HG02973 (cell line): ENCODE measurements around the gene FXYD1.
"Not testable (repeated sequence)": the region's sequence is repeated elsewhere in the genome, so short reads cannot be mapped to it uniquely, and the experiment has no call there.

Experiments used
- ATAC-seq: cut with Tn5 transposase; IDR thresholded peaks from one replicate; pipeline ENCODE4 v1.9.1; 2021; ENCODE audit warnings: moderate library complexity; ENCODE audit not compliant: unreplicated experiment

The FXYD1 gene

DNA sequence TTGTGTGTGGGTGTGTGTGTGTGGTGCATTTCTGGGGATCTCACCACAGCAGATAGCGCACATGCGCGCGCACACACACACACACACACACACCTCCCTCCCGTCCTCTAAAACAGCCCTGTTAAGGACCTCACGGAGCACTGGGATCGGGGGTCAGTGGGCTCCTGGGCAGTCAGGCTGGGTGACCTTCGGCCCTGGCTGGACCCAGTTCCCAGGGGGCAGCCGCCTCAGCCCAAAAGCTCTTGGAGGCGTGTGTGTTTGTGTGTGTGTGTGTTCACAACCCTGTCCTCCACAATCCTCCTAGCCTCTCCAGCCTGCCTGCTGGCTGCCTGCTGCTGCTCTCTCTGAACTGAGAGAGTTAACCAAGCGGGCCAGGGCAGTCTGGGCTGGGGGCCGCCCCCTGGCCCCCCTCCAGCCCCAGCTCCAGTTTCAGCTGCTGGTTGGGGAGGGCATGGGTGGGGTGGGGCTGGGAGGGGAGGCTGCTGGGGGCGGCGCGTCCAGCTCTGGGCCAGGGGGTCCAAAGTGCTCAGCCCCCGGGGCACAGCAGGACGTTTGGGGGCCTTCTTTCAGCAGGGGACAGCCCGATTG, at the start of gene FXYD1:
FXYD1 (plus strand) TSS at position 520 of the 588 bp plus-strand sequence. CDS start 1,256 bp downstream, outside the sequence.
- ATAC-seq = no peak

DNA sequence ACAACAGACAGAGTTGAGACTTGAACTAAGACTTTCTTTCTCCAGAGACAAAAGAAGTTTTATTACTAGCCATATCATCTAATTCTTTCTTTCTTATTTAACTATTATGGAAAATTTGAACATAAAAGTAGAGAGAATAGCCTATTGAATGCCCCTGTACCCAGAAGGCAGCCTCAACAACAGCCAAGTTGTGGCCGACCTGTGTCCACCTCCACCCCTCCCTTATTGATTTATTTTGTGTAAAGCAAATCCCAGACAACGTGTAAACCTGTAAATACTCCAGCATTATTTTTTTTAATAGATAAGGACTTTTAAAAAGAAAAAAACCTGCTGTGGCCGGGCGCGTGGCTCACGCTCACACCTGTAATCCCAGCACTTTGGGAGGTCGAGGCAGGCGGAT, 49.1 kb upstream of the FXYD1 start:
- ATAC-seq = no peak

DNA sequence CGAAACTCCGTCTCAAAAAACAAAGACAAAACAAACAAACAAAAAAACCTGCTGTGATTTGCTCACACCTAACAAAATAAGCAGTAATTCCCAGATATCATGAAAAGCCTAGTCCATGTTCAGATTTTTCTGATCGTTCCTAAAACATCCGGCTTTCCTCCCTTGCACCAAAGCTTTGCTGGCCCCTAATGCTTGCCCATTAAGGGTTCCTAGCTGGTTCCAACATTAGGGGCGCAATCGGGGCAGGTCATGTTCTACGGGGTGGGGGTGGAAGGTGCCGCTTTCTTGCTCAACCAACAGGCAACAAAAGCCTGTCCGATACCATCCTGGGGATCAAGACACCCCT, 48.5 kb upstream of the FXYD1 start:
- no peak for ATAC-seq

DNA sequence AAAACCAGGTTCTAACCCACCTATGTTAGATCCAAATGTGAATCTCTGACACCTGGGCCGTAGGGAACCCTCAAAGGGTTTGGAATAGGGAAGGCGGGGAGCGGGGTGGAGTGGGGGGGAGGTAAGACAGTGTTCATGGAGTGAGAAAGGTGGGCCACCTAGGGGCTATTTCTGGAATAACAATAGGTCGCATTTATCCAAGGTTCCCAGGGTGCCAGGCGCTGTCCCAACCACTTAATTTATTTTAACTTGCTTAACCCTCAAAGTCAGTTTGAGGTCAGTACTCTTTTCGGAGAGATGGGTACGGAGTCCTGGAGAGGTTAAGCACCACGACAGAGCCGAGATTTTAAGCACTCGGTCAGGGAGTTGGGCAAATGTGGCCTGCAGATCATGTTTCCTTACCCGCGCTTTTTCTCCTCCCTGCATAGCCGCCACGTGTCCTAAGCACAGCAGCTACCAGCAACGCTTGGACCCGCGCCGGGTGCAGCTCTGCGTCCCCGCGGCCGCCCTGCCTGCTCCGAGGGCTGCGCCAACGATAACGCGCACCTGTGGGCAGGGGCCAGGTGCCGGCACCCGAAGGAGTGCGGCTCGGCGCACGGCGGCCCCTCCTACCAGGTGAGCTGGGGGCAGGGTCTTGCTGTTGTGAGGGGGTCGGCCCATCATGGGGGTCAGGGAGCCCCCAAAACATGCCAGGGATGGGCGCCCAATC, 48.0 kb upstream of the FXYD1 start:
- ATAC-seq = no peak

DNA sequence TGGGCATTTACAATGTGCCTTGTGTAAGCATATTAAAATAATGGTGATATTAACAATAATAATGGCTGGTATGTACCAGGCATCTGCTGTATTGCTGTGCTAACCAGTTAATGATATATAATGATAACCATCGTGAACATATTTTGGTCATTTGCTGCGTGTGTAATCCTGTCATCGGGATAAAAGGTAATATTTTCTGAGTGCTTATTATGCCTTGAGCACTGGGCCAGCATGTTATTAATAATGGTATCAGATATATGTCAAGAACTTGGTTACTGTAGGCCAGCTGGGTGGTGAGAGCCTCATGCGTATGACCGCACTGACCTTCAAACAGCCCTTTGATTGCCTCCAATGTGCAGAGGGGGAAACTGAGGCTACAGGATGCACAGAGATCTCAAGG, 45.2 kb upstream of the FXYD1 start:
- no peak for ATAC-seq

DNA sequence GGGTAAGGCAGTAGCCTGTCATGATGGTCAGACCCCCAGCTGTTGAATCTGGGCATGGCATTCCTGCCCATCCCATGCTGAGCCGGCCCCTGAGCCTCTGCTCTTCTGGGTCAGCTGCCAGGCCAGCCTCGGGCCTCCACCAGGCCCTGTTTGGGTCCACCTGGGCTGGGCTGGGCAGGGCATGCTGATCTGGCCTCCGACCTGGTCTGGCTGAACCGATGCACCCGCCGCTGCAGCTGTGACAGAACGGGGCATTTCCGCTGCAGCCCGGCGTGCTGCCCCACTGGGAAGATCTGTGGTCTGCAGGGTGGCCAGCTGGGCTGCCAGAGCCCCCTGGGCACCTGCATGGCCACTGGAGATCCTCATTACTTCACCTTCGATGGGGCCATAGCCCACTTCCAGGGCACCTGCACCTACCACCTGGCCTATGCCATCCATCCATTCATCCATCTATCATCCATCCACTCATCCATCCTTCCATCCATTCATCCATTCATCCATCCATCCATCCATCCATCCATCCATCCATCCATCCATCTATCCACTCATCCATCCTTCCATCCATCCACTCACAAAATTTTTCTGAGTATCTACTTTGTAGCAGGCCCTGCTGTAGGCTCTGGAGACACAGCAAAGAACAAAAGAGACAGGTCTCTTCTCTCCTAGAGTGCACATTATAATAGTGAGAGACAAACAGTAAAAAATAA, 44.5 kb upstream of the FXYD1 start:
- ATAC-seq = no peak

GRCh38 chr19:35094656-35095055, 44.0 kb upstream of the FXYD1 start:
- no peak for ATAC-seq

GRCh38 chr19:35095667-35096368, 42.8 kb upstream of the FXYD1 start:
- no peak for ATAC-seq

GRCh38 chr19:35098413-35099049, 40.1 kb upstream of the FXYD1 start:
- ATAC-seq = no peak

DNA sequence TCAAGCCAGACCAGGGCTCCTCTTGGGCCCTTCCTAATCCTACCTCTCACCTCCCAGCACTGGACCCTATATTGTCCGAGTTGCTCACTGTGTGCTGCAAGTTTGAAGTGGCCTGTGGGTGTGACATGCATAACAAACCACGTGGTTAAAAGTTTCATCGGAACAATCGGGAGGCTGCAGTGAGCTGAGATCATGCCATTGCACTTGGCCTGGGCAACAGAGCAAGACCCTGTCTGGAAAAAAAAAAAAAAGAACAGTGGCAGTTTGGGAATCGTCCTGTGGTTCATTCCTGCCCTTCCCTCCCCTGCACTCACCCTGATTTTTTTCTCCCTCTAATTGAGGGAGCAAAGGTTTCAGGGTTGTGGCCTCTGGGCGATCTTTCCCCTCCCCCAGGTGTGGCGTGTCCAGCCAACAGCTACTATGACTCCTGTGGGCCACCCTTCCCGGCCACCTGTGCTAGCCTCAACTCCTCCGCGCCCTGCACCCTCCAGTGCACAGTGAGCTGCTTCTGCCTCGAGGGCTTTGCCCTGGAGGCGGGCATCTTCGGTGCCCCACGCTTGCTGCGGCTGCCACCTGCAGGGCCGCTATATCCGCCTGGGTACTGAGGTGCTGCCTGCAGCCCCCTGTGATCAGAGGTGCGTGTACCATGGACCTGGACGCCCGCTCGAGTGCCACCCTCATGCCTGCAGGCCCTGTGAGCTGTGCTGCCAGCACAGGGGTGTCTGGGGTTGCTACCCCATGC, 39.3 kb upstream of the FXYD1 start:
- ATAC-seq = no peak

DNA sequence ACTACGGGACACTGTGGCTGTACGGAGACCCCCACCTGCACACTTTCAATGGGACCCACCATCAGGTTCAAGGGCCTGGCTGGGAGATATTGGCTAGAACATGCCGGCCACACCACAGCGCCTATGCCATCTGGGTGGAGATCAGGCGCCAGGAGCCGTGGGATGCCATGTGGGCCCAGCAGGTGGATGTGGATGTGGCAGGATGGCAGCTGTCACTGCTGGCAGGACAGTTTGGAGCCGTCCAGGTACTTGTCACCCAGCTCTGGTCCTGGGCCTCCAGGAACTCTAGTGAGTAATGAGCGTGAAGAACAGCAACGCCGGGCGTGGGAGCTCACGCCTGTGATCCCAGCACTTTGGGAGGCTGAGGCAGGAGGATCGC, 38.7 kb upstream of the FXYD1 start:
- ATAC-seq = no peak

DNA sequence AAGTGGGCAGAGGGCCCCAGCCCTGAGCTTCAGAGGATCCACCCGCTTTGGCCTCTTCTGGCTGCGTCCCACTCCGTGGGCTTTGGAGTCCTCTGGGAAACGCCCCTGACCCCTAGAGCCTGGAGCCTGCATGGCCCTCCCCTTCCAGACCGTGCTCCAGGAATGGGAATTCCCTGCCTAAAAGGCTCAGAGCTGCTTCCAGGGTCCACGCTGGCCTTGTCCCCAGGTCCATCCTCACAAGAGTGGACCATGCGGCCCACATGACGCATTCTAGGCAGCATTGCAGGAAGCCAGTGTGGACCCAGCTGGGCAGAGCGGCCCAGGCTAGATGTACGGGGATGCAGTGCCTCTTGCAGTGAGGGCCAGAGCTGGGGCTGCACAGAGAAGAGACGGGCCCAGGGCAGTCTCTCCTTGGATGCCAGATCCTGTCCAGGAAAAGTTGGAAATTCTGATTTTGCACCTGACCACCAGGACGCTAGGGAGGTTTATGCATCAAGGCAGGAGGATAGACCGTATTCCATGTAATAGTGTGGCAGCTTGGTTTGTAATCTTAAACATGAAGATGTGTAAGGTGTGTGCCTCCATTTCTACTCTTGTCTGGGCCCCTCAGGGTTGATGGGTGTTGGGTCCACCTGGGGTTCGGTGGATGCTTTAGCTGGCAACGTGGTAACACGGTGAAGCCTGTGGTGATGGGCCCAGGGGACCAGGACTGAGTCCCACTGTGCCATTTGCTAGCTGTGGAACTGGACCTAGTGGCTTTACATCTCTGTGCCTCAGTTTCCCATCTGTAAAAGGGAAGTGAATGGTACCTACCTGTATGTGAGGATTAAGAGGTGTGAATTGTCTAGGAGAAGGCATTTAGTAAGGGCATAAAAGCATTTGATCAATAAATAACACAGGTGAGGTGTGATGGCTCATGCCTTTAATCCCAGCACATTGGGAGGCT, 37.8 kb upstream of the FXYD1 start:
- ATAC-seq = no peak

- not testable (repeated sequence) for ATAC-seq
These were observed 36.7 kb upstream of the FXYD1 start for GRCh38 chr19:35101949-35102348.

DNA sequence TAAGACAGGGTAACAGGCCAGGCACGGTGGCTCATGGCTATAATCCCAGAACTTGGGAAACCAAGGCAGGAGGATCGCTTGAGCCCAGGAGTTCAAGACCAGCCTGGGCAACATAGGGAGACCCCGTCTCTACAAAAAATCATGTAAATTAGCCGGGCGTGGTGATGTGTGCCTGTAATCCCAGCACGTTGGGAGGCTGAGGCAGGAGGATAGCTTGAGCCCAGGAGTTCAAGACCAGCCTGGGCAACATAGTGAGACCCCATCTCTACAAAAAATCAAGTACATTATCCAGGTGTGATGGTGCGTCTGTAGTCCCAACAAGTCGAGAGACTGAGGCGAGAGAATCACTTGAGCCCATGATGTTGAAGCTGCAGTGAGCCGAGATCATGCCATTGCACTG, 35.0 kb upstream of the FXYD1 start:
- not testable (repeated sequence) for ATAC-seq

DNA sequence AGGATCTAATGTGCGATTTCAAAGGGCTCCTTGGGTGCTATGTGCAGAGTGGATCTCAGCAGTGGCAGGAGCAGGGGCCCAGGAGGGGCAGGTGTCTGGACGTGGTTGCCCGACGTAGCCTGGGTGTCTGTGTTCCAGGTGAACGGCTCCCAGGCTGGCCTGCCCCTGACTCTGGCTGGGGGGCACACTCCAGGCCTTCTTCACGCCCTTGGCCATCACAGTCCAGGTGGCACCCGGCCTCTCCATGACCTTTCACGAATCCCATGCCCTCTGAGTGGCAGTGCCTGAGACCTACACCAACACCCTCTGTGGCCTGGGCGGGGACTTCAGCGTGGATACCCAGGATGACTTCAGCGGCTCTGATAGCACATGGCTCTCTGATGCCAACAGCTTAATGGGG, 34.3 kb upstream of the FXYD1 start:
- no peak for ATAC-seq

DNA sequence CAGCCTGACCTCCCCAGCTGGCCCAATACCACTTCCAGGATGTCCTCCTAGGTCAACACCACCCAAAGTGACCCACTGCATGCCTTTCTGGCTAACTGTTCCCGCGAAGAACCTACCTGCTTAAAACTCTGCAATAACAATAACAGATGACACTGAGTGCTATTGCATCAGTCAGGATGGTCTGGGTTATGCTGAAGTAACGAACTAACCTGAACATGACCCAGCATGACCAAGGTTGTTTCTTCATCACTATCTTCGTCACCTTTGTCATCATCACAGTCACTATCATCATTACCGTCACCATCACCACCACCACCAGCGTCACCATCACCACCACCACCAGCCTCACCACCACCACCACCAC, 33.6 kb upstream of the FXYD1 start:
- ATAC-seq = no peak

DNA sequence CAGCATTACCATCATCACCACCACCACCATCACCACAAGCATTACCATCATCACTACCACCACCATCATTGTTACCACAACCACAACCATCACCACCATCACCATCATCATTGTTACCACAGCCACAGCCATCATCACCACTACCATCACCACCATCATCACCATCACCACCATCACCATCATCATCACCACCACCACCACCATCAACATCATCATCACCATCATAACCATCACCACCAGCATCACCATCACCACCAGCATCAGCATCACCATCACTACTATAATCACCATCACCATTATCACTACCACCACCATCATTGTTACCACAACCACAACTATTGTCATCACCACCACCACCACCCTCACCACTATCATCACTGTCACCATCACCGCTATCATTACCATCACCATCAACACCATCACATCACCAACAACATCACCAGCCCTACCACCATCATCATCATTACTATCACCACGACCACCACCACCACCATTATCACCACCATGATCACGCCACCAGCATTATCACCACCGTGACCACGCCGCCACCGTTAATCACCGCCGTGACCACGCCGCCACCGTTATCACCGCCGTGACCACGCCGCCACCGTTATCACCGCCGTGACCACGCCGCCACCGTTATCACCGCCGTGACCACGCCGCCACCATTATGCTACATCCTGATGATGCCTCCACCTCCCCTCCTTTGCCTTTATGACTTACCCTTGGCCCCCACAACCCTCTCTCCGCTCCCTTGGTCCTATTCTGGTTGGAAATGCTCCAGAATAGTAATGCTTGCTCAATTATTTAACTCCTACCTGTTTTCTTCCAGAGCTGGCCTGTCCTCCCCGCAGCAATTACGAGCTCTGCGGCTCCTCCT, 33.0 kb upstream of the FXYD1 start:
- no peak for ATAC-seq

GRCh38 chr19:35106291-35106583, 32.4 kb upstream of the FXYD1 start:
- no peak for ATAC-seq
